Measurements from ENCODE around the gene RNU7-1.

DNA sequence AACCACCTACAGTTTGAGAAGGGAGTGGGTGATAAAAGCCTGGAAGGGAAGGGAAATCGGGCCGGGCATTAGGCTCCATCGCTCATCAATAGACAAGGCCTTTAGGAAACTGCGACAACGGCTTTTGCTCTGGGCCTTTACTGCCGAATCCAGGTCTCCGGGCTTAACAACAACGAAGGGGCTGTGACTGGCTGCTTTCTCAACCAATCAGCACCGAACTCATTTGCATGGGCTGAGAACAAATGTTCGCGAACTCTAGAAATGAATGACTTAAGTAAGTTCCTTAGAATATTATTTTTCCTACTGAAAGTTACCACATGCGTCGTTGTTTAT, 261 bp upstream of the RNU7-1 start:
- TF ChIP-seq, protein P1, sequence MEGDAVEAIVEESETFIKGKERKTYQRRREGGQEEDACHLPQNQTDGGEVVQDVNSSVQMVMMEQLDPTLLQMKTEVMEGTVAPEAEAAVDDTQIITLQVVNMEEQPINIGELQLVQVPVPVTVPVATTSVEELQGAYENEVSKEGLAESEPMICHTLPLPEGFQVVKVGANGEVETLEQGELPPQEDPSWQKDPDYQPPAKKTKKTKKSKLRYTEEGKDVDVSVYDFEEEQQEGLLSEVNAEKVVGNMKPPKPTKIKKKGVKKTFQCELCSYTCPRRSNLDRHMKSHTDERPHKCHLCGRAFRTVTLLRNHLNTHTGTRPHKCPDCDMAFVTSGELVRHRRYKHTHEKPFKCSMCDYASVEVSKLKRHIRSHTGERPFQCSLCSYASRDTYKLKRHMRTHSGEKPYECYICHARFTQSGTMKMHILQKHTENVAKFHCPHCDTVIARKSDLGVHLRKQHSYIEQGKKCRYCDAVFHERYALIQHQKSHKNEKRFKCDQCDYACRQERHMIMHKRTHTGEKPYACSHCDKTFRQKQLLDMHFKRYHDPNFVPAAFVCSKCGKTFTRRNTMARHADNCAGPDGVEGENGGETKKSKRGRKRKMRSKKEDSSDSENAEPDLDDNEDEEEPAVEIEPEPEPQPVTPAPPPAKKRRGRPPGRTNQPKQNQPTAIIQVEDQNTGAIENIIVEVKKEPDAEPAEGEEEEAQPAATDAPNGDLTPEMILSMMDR (IDR thresholded peaks at IDR 0.05): no peak
- no peak for TF ChIP-seq EZH2 (IDR thresholded peaks at IDR 0.05; ENCODE audit: borderline replicate concordance, insufficient read depth, low read depth, low read length, poor library complexity, severe bottlenecking)

Measured in B cell (primary cell).